AG09309 (cell line): Measurements from ENCODE around the gene SLC50A1.

ENCODE experiments used
- DNase-seq: peaks from one replicate; pipeline ENCODE4 v3.0.0-alpha.2; 2010; ENCODE audit warnings: low read depth
- H3K4me3 ChIP-seq: 2 replicates; pipeline ENCODE4 v1.5.1; 2011; ENCODE audit warnings: mild to moderate bottlenecking, low read depth, low read length, moderate library complexity; ENCODE audit not compliant: control insufficient read depth
- TF ChIP-seq, protein P1 (sequence below): IDR thresholded peaks from 2 replicates; pipeline ENCODE4 v1.5.1; 2011; ENCODE audit warnings: mild to moderate bottlenecking, low read depth, low read length, inconsistent platforms; ENCODE audit not compliant: insufficient read depth, control insufficient read depth; ENCODE audit errors: missing control alignments

SLC50A1 gene

DNA sequence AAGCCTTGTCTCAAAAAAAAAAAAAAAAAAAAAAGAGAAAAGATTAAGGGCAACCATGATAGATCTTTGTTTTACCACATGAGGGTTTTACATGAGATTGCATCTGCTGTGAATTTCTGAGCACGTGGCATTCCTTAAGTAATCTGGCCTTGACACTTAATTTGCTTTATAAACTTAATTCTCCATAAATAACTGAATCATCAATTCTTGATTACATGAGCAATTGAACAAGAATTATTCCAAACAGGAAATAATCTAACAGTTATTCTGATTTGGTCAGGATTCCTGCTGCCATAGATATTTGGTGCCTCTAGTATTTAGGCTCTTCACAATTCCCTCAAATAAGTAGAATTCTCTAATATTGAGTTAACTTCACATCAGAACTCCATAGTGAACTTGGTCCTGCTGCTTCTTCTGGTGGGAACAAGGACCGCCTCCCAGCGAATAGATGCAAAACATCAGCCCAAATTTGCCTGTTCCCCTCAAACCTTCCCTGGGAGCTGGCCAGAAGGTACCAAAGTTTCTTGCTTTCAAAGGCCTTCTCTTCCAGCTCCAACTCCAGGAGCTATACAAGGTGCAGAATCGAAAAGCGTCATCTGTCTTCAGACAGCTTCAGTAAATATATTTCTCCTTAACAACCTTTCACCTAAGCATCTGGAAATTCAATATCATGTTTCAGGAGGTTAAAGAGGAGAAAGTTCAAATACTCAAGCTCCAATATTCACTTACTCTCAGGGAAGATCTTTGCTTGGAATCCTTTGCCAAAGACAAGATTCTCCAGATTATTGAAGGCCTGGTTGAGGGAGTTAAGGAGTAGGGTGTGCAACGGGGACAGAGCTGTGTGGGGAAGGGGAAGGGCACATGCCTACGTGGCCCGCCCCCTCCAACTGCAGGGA, 36.4 kb downstream of the SLC50A1 start:
- DNase-seq, result no peak
- TF ChIP-seq, protein P1, sequence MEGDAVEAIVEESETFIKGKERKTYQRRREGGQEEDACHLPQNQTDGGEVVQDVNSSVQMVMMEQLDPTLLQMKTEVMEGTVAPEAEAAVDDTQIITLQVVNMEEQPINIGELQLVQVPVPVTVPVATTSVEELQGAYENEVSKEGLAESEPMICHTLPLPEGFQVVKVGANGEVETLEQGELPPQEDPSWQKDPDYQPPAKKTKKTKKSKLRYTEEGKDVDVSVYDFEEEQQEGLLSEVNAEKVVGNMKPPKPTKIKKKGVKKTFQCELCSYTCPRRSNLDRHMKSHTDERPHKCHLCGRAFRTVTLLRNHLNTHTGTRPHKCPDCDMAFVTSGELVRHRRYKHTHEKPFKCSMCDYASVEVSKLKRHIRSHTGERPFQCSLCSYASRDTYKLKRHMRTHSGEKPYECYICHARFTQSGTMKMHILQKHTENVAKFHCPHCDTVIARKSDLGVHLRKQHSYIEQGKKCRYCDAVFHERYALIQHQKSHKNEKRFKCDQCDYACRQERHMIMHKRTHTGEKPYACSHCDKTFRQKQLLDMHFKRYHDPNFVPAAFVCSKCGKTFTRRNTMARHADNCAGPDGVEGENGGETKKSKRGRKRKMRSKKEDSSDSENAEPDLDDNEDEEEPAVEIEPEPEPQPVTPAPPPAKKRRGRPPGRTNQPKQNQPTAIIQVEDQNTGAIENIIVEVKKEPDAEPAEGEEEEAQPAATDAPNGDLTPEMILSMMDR, result no peak
- H3K4me3 ChIP-seq, result peak overlapping the region; percentile 96

DNA sequence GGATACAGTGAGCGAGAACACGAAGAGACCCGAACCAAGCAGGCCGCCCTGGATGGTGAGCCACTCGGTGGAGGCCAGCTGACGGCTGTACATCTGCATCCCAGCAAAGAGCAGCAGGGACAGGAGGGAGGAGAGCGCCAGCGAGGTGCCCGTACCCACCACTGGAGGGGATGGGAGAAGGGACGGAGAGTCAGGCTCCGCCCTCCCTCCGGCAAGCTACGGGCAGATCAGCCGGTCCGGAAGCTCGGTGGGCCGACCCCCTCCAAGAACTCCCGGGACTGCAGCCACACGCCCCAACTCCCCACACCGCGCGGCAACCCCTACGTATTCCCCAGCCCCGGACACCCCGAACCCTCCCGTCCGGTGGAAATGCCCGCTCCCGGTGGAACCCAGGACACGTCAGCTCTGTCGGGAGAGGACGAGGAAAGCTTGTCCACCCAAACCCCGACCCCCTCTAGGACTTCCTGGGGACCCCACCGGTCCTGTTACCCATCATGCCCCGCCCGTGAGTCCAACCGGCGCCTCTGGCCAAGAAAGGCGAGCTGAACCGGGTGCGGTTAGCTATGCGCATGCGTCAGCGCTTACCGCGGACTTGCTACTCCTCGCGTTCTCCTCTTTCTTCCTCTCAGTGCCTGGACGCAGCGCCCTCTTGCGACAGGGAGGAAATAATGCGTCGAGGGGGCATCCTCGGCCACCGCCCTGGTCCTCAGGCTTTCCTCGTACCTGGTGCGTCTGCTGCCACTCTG, 37.3 kb downstream of the SLC50A1 start, which contains the start of gene KRTCAP2:
Gene KRTCAP2 (minus strand): TSS at position 573 of the 746 bp plus-strand sequence. CDS start 80 bp downstream, at position 493.
- H3K4me3 ChIP-seq, result peak within 1 kb of the TSS; percentile 96
- DNase-seq, result peak; percentile 86
- TF ChIP-seq, protein P1, result peak; percentile 98

GRCh38 chr1:155173478-155174323, 38.0 kb downstream of the SLC50A1 start, which contains the start of gene TRIM46:
Gene TRIM46, plus strand, starts transcription at chr1:155173849. Its CDS starts 118 bp downstream, at chr1:155173967.
- DNase-seq, result no peak
- H3K4me3 ChIP-seq, result peak within 1 kb of the TSS; percentile 96
- TF ChIP-seq, protein P1, result no peak

- TF ChIP-seq, protein P1, result no peak
- H3K4me3 ChIP-seq, result peak overlapping the region; percentile 96
- DNase-seq, result no peak
Observed at GRCh38 chr1:155174324-155175280, 39.0 kb downstream of the SLC50A1 start.

DNA sequence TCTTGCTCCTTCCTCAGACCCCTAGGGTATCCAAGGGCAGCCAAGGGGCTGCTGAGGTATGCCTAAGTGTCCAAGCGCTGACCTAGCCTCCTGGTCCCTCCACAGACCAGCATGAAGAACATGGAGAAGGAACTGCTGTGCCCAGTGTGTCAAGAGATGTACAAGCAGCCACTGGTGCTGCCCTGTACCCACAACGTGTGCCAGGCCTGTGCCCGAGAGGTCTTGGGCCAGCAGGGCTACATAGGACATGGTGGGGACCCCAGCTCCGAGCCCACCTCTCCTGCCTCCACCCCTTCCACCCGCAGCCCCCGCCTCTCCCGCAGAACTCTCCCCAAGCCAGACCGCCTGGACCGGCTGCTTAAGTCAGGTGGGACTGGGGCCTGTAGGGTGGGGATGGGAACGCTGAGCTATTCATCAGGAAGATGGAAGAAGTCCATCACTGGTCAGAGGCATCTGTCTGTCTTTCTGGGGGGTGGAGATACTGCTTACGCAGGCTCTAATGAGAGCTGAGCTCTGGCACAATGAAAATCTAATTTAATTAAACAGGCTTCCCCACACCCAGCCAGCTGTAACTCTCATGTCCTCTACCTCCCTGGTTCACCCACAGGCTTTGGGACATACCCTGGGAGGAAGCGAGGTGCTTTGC, 39.8 kb downstream of the SLC50A1 start:
- no peak overlapping the region for H3K4me3 ChIP-seq
- TF ChIP-seq, protein P1, result no peak
- DNase-seq, result no peak
